Measurements from ENCODE around the gene RRAS2. TPM values are rescaled to one million over a fixed set of nuclear protein-coding genes. Genes with fewer than 3 reads are reported as not detected.

RRAS2 gene
- total RNA-seq, 2 experiments from 2014 or later = 97.3 to 98.1 TPM

GRCh38 chr11:14384338-14384737 is 25.4 kb upstream of the RRAS2 start:
- H3K4me3 Mint-ChIP-seq = no peak overlapping the region
- ChIA-PET CTCF (interaction anchor here (1.0 kb wide), 1 partner anchor 10 kb away, joined by 3 read pairs; no protein-coding TSS in a partner anchor), POLR2A (no interaction called here)
- DNase-seq (no peak), ATAC-seq (no peak)
- H3K27me3 Mint-ChIP-seq (ENCODE audit: low read depth) = peaks cover 14% of the 10 kb centered on the region
- no peaks in the 10 kb centered on the region for H3K9me3 Mint-ChIP-seq (ENCODE audit: insufficient read depth)
- no peak overlapping the region for H3K27ac Mint-ChIP-seq
- H3K4me1 Mint-ChIP-seq (ENCODE audit: low read depth) = peaks cover 11% of the 10 kb centered on the region
- no peaks in the 10 kb centered on the region for H3K36me3 Mint-ChIP-seq (ENCODE audit: low read depth)

GRCh38 chr11:14381968-14382367 is 23.0 kb upstream of the RRAS2 start:
- Mint-ChIP-seq H3K36me3 (ENCODE audit: low read depth) (no peaks in the 10 kb centered on the region), H3K27ac (no peak overlapping the region)
- DNase-seq = no peak

GRCh38 chr11:14380947-14381561 is 22.1 kb upstream of the RRAS2 start:
- Mint-ChIP-seq H3K9me3 (ENCODE audit: insufficient read depth) (no peaks in the 10 kb centered on the region), H3K4me1 (ENCODE audit: low read depth) (peaks cover 23% of the 10 kb centered on the region), H3K27me3 (ENCODE audit: low read depth) (peaks cover 6% of the 10 kb centered on the region), H3K4me3 (peak overlapping the region; percentile 73), H3K27ac (peak overlapping the region; percentile 70), H3K36me3 (ENCODE audit: low read depth) (no peaks in the 10 kb centered on the region)
- ChIA-PET CTCF (interaction anchor here (0.9 to 1.5 kb wide), 10 partner anchors 8 to 527 kb away, joined by 3 to 5 read pairs (median 3); no protein-coding TSS in a partner anchor), POLR2A (interaction anchor here (0.8 kb wide), 1 partner anchor 11 kb away, joined by 3 read pairs; no protein-coding TSS in a partner anchor)
- ATAC-seq (peak; percentile 96), DNase-seq (peak; percentile 54)

More at GRCh38 chr11:14381968-14382367, 23.0 kb upstream of the RRAS2 start:
- Mint-ChIP-seq H3K27me3 (ENCODE audit: low read depth) (peaks cover 6% of the 10 kb centered on the region), H3K4me3 (no peak overlapping the region), H3K9me3 (ENCODE audit: insufficient read depth) (no peaks in the 10 kb centered on the region), H3K4me1 (ENCODE audit: low read depth) (peaks cover 18% of the 10 kb centered on the region)
- POLR2A ChIA-PET = no interaction called here
- ATAC-seq = no peak
- CTCF ChIA-PET = interaction anchor here (1.2 to 1.5 kb wide), 8 partner anchors 9 to 74 kb away, joined by 3 to 5 read pairs (median 4); no protein-coding TSS in a partner anchor

GRCh38 chr11:14380125-14380936 is 21.3 kb upstream of the RRAS2 start:
- Mint-ChIP-seq H3K4me3 (peak overlapping the region; percentile 73), H3K27me3 (ENCODE audit: low read depth) (peaks cover 6% of the 10 kb centered on the region), H3K27ac (peak overlapping the region; percentile 70), H3K4me1 (ENCODE audit: low read depth) (peaks cover 28% of the 10 kb centered on the region), H3K36me3 (ENCODE audit: low read depth) (no peaks in the 10 kb centered on the region), H3K9me3 (ENCODE audit: insufficient read depth) (no peaks in the 10 kb centered on the region)
- ATAC-seq (no peak), DNase-seq (no peak)
- ChIA-PET POLR2A (interaction anchor here (0.8 kb wide), 1 partner anchor 12 kb away, joined by 3 read pairs; no protein-coding TSS in a partner anchor), CTCF (interaction anchor here (0.9 to 1.5 kb wide), 7 partner anchors 10 to 527 kb away, joined by 3 to 4 read pairs (median 3); no protein-coding TSS in a partner anchor)

DNA sequence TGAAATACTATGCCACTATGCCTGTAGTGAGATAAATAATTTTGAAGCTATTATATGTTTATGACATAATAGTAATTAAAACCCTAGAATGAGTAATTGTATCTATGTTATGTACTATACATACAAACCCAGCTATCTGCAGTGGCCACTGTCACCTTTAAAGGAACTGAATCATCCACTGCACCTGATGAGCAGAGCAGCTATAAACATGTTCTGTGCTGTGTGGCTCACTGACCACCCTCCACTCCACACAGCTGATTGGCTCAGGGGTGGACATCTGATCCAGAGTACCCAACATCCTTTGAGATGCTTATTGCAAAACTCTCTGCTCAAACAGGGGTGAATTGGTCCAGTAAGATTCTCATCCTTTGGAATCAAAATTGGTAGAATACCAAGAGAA is 19.2 kb upstream of the RRAS2 start:
- Mint-ChIP-seq H3K9me3 (ENCODE audit: insufficient read depth) (no peaks in the 10 kb centered on the region), H3K4me3 (no peak overlapping the region), H3K36me3 (ENCODE audit: low read depth) (no peaks in the 10 kb centered on the region), H3K27ac (peak overlapping the region; percentile 39), H3K27me3 (ENCODE audit: low read depth) (peaks cover 6% of the 10 kb centered on the region), H3K4me1 (ENCODE audit: low read depth) (peaks cover 45% of the 10 kb centered on the region)
- DNase-seq = no peak
- ATAC-seq = no peak
- POLR2A ChIA-PET = no interaction called here
- CTCF ChIA-PET = interaction anchor here (1.2 to 1.3 kb wide), 2 partner anchors 74 to 77 kb away, joined by 4 to 6 read pairs; no protein-coding TSS in a partner anchor

DNA sequence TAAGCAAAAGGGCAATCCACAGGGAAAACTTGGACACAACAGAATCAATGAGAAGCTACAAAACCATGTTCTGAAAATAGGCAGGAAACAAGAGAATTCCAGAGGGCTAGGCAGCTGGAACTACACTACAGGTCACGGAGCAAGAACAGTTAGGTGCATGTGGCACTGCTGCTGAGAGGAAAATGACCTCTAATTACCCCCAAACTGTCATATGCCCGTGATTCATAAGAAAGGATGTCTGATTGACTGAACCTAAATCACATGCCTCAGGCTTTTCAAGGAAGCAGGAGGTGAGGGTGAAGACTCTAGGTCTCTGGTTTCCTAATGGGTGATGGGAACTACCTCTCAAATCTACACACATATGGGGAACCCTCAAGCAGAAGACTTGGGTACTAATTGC is 17.9 kb upstream of the RRAS2 start:
- Mint-ChIP-seq H3K9me3 (ENCODE audit: insufficient read depth) (peaks cover 3% of the 10 kb centered on the region), H3K4me3 (no peak overlapping the region), H3K36me3 (ENCODE audit: low read depth) (peaks cover 1% of the 10 kb centered on the region), H3K4me1 (ENCODE audit: low read depth) (peaks cover 47% of the 10 kb centered on the region), H3K27ac (no peak overlapping the region), H3K27me3 (ENCODE audit: low read depth) (peaks cover 2% of the 10 kb centered on the region)
- POLR2A ChIA-PET = interaction anchor here (0.6 to 0.8 kb wide), 3 partner anchors 39 to 156 kb away, joined by 3 to 5 read pairs (median 5); no protein-coding TSS in a partner anchor
- ATAC-seq (no peak), DNase-seq (no peak)
- CTCF ChIA-PET = interaction anchor here (1.0 kb wide), 1 partner anchor 69 kb away, joined by 3 read pairs; no protein-coding TSS in a partner anchor

DNA sequence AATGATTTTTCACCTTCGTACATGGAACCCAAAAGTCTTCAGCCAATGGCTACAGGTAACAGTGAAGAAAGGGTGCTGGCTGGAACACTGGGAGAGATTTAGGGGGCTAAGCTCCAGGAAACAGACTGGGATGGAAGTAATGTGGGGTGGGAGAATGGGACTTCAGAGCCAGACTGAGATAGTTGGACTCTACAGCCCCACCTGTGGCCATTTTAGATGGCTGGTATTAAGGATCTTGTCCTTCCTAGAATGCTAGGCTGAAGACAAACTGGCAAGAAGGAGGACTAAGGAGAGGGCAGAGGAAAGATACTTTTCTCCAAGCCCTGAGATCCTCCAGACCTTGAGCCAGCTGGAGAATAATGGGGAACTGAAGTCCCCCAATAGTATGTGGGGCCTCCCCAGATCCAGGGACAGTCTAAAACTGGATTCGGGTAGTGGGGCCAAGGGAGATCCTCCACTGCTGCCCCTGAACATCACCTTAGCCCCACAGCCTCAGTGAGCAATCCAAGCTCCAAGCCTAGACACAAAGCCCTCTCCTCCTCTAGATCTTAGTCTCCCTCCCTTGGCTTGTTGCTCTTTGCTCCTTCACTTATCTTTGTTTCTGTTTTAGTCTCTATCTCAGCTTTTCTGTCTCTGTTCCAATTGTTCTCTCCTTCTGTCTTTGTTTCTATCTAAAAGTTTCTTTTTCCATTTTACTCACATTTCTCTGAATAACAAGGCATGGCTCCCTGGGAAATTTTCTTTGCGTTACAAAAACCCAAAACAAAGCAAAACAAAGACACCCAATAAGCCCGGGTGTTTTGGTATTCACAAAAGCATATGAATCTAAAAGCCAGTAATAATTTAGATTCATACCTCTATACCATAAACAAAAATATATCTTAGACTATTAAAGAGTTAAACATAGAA is 16.2 kb upstream of the RRAS2 start:
- Mint-ChIP-seq H3K27me3 (ENCODE audit: low read depth) (peaks cover 2% of the 10 kb centered on the region), H3K4me3 (no peak overlapping the region), H3K36me3 (ENCODE audit: low read depth) (peaks cover 1% of the 10 kb centered on the region), H3K9me3 (ENCODE audit: insufficient read depth) (peaks cover 3% of the 10 kb centered on the region), H3K27ac (peak overlapping the region; percentile 17), H3K4me1 (ENCODE audit: low read depth) (peaks cover 44% of the 10 kb centered on the region)
- ChIA-PET POLR2A (interaction anchor here (1.4 kb wide), 1 partner anchor 13 kb away, joined by 4 read pairs; no protein-coding TSS in a partner anchor), CTCF (interaction anchor here (0.9 to 2.7 kb wide), 7 partner anchors 9 to 80 kb away, joined by 3 to 8 read pairs (median 5); no protein-coding TSS in a partner anchor)
- ATAC-seq (no peak), DNase-seq (no peak)

DNA sequence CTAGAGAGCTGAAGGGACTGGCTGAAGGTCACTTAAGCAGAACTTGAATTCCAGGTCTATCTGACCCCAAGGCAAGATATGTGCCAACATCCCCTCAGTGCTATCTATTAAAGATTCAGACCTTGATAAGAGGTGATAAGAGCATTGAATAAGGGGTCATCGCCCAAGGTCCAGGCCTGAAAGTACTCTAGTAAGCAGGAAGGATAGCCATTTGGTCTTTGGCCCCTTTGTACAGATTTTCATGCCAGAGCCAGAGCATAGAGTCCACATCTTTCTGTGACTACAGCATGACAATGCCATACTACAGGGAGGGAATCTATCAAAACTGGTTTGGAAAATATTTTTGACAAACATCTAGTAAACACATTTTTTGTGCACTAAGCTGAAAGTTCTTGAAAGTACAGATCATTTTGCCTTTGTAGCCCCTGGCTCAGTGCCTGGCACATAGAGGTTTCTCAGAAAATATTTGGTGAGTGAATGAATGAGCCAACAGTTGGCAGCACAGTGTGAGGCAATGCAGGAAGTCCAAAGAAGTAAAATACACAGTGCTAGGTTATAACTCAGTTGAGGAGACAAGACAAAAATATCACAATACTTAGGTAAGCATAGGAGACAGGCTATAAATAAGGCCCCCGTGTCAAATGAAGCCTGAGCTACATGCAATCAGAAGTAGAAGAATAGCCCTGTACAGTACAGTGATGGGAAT is 15.1 kb upstream of the RRAS2 start:
- POLR2A ChIA-PET = interaction anchor here (1.4 kb wide), 1 partner anchor 12 kb away, joined by 4 read pairs; no protein-coding TSS in a partner anchor
- no peak overlapping the region for H3K27ac Mint-ChIP-seq
- peaks cover 3% of the 10 kb centered on the region for H3K9me3 Mint-ChIP-seq (ENCODE audit: insufficient read depth)
- no peak overlapping the region for H3K4me3 Mint-ChIP-seq
- peaks cover 51% of the 10 kb centered on the region for H3K4me1 Mint-ChIP-seq (ENCODE audit: low read depth)
- no peaks in the 10 kb centered on the region for H3K27me3 Mint-ChIP-seq (ENCODE audit: low read depth)
- peaks cover 1% of the 10 kb centered on the region for H3K36me3 Mint-ChIP-seq (ENCODE audit: low read depth)
- ATAC-seq (no peak), DNase-seq (no peak)
- CTCF ChIA-PET = interaction anchor here (0.8 to 2.7 kb wide), 12 partner anchors 8 to 533 kb away, joined by 3 to 8 read pairs (median 4); no protein-coding TSS in a partner anchor

DNA sequence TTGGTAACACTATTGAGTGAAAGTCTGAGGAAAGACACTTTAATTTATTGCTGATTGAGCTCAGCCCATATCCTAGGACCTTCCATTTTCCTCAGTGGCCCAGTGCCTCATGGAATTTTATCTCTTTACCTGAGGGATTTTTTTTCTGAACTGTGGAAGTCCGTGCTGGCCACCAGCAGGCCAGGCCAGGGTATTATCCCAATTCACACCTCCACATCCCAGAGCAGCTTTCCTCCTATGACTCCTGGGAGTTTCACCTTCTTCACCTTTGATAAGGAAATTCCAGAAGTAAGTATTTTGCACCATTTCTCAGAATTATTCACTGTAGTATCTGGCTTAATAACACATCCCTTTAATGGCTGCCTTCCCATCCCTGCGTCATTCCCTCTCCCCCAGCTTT is 13.0 kb upstream of the RRAS2 start:
- H3K36me3 Mint-ChIP-seq (ENCODE audit: low read depth) = peaks cover 1% of the 10 kb centered on the region
- peaks cover 3% of the 10 kb centered on the region for H3K9me3 Mint-ChIP-seq (ENCODE audit: insufficient read depth)
- ATAC-seq (no peak), DNase-seq (no peak)
- H3K27ac Mint-ChIP-seq = no peak overlapping the region
- CTCF ChIA-PET = interaction anchor here (2.1 kb wide), 1 partner anchor 10 kb away, joined by 9 read pairs; no protein-coding TSS in a partner anchor
- H3K4me1 Mint-ChIP-seq (ENCODE audit: low read depth) = peaks cover 64% of the 10 kb centered on the region
- POLR2A ChIA-PET = no interaction called here
- no peaks in the 10 kb centered on the region for H3K27me3 Mint-ChIP-seq (ENCODE audit: low read depth)
- H3K4me3 Mint-ChIP-seq = no peak overlapping the region

DNA sequence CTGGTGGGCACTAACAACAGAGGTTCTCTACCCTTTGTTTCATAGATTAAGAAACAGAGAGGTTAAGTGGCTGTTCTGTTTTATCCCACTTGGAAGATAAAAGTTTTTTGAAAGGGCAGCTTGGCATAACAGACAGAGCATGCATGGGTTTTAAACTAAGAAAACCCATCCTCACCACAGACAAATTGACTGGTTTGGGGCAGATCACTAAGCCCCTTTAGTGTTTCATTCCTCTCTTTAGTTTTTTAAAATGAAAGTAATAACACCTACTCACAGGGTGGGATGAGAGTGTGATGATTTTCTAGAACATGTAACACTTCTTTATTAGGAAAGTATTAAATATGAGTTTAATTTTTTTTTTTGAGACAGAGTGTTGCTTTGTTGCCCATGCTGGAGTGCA is 12.3 kb upstream of the RRAS2 start:
- Mint-ChIP-seq H3K36me3 (ENCODE audit: low read depth) (peaks cover 1% of the 10 kb centered on the region), H3K4me1 (ENCODE audit: low read depth) (peaks cover 66% of the 10 kb centered on the region), H3K4me3 (no peak overlapping the region), H3K27me3 (ENCODE audit: low read depth) (no peaks in the 10 kb centered on the region), H3K9me3 (ENCODE audit: insufficient read depth) (peaks cover 3% of the 10 kb centered on the region), H3K27ac (no peak overlapping the region)
- ATAC-seq (no peak), DNase-seq (no peak)
- ChIA-PET CTCF (interaction anchor here (1.5 to 3.7 kb wide), 4 partner anchors 9 to 63 kb away, joined by 4 to 12 read pairs (median 8); no protein-coding TSS in a partner anchor), POLR2A (no interaction called here)

Data from activated CD8-positive, alpha-beta T cell treated with anti-CD3 and anti-CD28 coated beads, Interleukin-2, amount 10 ng/mL, durations not matched to agents 7 days and 5 days (primary cell).